ENCODE results near the gene TNFRSF1B.

Gene TNFRSF1B

DNA sequence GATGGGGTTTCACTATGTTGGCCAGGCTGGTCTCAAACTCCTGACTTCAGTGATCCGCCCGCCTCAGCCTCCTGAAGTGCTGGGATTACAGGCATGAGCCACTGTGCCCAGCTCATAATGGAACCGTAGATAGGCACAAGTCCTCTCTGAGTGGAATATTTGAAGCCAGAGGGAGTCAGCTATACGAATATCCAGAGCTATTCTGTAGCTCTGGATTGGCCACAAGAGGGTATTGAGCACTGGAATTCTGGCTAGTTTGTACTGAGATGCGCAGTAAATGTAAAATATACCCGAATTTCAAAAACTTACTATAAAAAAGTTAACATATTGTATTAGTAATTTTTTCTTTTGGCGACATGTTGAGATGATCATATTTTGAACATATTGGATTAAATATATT, 62.2 kb downstream of the TNFRSF1B start:
- TF ChIP-seq, protein P1, sequence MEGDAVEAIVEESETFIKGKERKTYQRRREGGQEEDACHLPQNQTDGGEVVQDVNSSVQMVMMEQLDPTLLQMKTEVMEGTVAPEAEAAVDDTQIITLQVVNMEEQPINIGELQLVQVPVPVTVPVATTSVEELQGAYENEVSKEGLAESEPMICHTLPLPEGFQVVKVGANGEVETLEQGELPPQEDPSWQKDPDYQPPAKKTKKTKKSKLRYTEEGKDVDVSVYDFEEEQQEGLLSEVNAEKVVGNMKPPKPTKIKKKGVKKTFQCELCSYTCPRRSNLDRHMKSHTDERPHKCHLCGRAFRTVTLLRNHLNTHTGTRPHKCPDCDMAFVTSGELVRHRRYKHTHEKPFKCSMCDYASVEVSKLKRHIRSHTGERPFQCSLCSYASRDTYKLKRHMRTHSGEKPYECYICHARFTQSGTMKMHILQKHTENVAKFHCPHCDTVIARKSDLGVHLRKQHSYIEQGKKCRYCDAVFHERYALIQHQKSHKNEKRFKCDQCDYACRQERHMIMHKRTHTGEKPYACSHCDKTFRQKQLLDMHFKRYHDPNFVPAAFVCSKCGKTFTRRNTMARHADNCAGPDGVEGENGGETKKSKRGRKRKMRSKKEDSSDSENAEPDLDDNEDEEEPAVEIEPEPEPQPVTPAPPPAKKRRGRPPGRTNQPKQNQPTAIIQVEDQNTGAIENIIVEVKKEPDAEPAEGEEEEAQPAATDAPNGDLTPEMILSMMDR (IDR thresholded peaks at IDR 0.05; ENCODE audit: low read depth, low read length, poor library complexity, severe bottlenecking) = no peak
- no peak for TF ChIP-seq EZH2phosphoT487 (IDR thresholded peaks at IDR 0.05; ENCODE audit: borderline replicate concordance, low read length)
- Histone ChIP-seq H3K4me3 (ENCODE audit: low read length) (no peak overlapping the region), H4K20me1 (ENCODE audit: control insufficient read depth, insufficient read depth, low read depth, low read length) (peaks cover 2% of the 10 kb centered on the region; the same call in 1 of the 2 replicates), H3K4me2 (ENCODE audit: low read length) (no peak overlapping the region), H3K79me2 (ENCODE audit: control insufficient read depth, low read length) (peaks cover 25% of the 10 kb centered on the region), H3K9me3 (ENCODE audit: control insufficient read depth, insufficient read depth, low read length) (no peaks in the 10 kb centered on the region), H3K9me2 (replicated peaks; ENCODE audit: control insufficient read depth, low read length) (no peaks in the 10 kb centered on the region), H3K4me1 (ENCODE audit: control insufficient read depth, low read length) (peaks cover 9% of the 10 kb centered on the region), H3K36me3 (ENCODE audit: control insufficient read depth, low read length) (no peaks in the 10 kb centered on the region; the same call in 1 of the 2 replicates), H3K27ac (ENCODE audit: low read depth, low read length) (no peak overlapping the region), H3K27me3 (ENCODE audit: control insufficient read depth, low read length) (peaks cover 3% of the 10 kb centered on the region; the same call in 1 of the 2 replicates), H3F3A (ENCODE audit: control insufficient read depth, insufficient read depth) (no peaks in the 10 kb centered on the region)

DNA sequence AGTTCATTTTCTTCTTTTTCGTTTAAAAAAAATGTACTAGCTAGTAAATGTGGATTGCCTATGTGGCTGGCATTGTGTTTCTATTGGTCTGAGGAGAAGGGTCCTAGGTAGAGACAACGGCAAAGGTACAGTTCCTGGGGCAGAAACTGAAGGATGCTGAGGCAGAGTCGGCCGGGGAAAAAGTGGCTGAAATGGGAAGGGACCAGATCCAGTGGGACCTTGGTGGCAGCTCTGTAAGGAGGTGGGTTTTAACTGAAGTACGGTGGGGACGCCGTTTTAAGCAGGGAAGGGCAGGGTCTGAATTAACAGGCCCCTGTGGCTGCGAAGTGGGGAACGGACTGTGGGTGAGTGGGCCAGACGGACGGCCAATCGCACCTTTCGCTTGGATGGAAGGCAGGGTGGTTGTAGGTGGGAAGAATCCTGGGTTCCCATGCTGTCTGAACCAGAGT, 62.6 kb downstream of the TNFRSF1B start:
- H3K4me2 ChIP-seq (ENCODE audit: low read length) = no peak overlapping the region
- no peaks in the 10 kb centered on the region for H3K9me2 ChIP-seq (replicated peaks; ENCODE audit: control insufficient read depth, low read length)
- peaks cover 3% of the 10 kb centered on the region; the same call in 1 of the 2 replicates for H3K27me3 ChIP-seq (ENCODE audit: control insufficient read depth, low read length)
- H3K36me3 ChIP-seq (ENCODE audit: control insufficient read depth, low read length) = no peaks in the 10 kb centered on the region; the same call in 1 of the 2 replicates
- H3F3A ChIP-seq (ENCODE audit: control insufficient read depth, insufficient read depth) = no peaks in the 10 kb centered on the region
- peaks cover 9% of the 10 kb centered on the region for H3K4me1 ChIP-seq (ENCODE audit: control insufficient read depth, low read length)
- H3K4me3 ChIP-seq (ENCODE audit: low read length) = 0 out of 2 replicates have a peak overlapping the region, but pooled peaks have one; percentile 77
- H3K9me3 ChIP-seq (ENCODE audit: control insufficient read depth, insufficient read depth, low read length) = no peaks in the 10 kb centered on the region
- TF ChIP-seq, protein P1 (IDR thresholded peaks at IDR 0.05; ENCODE audit: low read depth, low read length, poor library complexity, severe bottlenecking) = no peak
- no peak for TF ChIP-seq EZH2phosphoT487 (IDR thresholded peaks at IDR 0.05; ENCODE audit: borderline replicate concordance, low read length)
- H4K20me1 ChIP-seq (ENCODE audit: control insufficient read depth, insufficient read depth, low read depth, low read length) = peaks cover 2% of the 10 kb centered on the region; the same call in 1 of the 2 replicates
- no peak overlapping the region for H3K27ac ChIP-seq (ENCODE audit: low read depth, low read length)
- H3K79me2 ChIP-seq (ENCODE audit: control insufficient read depth, low read length) = peaks cover 25% of the 10 kb centered on the region

DNA sequence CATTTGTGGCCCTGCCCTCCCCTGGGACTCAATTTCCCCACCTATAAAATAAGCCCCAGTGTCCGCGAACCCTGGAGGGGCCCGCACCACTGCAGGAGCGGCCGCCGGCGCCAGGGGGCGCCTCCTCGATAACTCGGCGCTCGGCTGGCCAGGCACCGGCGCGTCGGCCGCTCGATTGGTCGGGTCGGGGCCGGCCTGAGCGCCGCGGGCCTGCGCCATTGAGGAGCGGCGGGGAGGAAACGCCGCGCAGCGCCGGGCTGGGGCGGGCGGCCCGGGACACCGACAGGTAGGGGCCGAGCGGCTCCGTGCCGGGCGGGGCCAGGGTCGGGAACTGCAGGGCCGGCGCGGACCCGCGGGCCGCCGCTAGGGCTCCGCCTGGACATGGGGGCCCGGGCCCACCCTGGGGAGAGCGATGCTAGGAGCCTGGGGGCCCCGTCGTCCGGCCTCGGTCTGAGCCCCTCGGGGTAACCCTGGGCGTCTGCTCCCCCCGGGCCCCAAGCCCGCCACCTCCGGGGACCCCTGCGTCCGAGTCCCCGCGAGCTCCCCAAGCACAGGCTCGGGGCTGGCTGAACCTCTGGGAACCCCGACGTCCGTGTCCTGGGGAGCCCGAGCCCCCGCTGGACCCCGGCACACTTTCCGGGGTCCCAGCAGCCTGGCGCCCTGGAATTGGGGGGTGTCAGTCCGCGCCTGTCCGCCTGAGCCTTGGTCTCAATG, 63.2 kb downstream of the TNFRSF1B start, which contains the start of gene VPS13D:
Gene VPS13D, plus strand, starts transcription at position 196 of the 714 bp plus-strand sequence. CDS start 4,237 bp downstream, outside the sequence.
- peaks cover 9% of the 10 kb centered on the region for H3K4me1 ChIP-seq (ENCODE audit: control insufficient read depth, low read length)
- peak within 1 kb of the TSS; percentile 95 for H3K4me2 ChIP-seq (ENCODE audit: low read length)
- H3K9me2 ChIP-seq (replicated peaks; ENCODE audit: control insufficient read depth, low read length) = no peaks in the 10 kb centered on the region
- H3K27me3 ChIP-seq (ENCODE audit: control insufficient read depth, low read length) = peaks cover 3% of the 10 kb centered on the region; the same call in 1 of the 2 replicates
- no peak for TF ChIP-seq EZH2phosphoT487 (IDR thresholded peaks at IDR 0.05; ENCODE audit: borderline replicate concordance, low read length)
- TF ChIP-seq, protein P1 (IDR thresholded peaks at IDR 0.05; ENCODE audit: low read depth, low read length, poor library complexity, severe bottlenecking) = peak; percentile 90
- H3K27ac ChIP-seq (ENCODE audit: low read depth, low read length) = no peak within 1 kb of the TSS
- no peaks in the 10 kb centered on the region; the same call in 1 of the 2 replicates for H3K36me3 ChIP-seq (ENCODE audit: control insufficient read depth, low read length)
- H4K20me1 ChIP-seq (ENCODE audit: control insufficient read depth, insufficient read depth, low read depth, low read length) = peaks cover 2% of the 10 kb centered on the region; the same call in 1 of the 2 replicates
- peaks cover 25% of the 10 kb centered on the region for H3K79me2 ChIP-seq (ENCODE audit: control insufficient read depth, low read length)
- peak within 1 kb of the TSS; percentile 77 for H3K4me3 ChIP-seq (ENCODE audit: low read length)
- H3F3A ChIP-seq (ENCODE audit: control insufficient read depth, insufficient read depth) = no peaks in the 10 kb centered on the region
- H3K9me3 ChIP-seq (ENCODE audit: control insufficient read depth, insufficient read depth, low read length) = no peaks in the 10 kb centered on the region

All from DOHH2 (cell line).